ENCODE data around the gene KEAP1.

DNA sequence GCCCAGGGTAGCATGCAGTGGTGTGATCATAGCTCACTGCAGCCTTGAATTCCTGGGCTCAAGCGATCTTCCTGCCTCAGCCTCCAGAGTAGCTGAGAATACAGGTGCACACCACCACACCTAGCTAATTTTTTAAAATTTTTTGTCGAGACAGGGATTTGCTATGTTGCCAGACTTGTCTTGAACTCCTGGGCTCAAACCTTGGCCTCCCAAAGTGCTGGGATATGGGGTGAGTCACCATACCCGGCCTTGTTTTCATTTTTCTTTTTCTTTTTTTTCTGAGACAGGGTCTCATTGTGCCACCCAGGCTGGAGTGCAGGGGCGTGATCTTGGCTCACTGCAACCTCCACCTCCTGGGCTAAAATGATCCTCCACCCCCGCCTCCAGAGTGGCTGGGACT, 38.7 kb downstream of the KEAP1 start:
- TF ChIP-seq, protein P1, sequence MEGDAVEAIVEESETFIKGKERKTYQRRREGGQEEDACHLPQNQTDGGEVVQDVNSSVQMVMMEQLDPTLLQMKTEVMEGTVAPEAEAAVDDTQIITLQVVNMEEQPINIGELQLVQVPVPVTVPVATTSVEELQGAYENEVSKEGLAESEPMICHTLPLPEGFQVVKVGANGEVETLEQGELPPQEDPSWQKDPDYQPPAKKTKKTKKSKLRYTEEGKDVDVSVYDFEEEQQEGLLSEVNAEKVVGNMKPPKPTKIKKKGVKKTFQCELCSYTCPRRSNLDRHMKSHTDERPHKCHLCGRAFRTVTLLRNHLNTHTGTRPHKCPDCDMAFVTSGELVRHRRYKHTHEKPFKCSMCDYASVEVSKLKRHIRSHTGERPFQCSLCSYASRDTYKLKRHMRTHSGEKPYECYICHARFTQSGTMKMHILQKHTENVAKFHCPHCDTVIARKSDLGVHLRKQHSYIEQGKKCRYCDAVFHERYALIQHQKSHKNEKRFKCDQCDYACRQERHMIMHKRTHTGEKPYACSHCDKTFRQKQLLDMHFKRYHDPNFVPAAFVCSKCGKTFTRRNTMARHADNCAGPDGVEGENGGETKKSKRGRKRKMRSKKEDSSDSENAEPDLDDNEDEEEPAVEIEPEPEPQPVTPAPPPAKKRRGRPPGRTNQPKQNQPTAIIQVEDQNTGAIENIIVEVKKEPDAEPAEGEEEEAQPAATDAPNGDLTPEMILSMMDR (IDR thresholded peaks at IDR 0.05) = no peak
- no peak for TF ChIP-seq POLR2A (IDR thresholded peaks at IDR 0.05)
